Measurements from ENCODE around the gene AUP1.

AUP1 gene

GRCh38 chr2:74546004-74546403, 16.5 kb upstream of the AUP1 start:
- TF ChIP-seq TAF1 (IDR thresholded peaks at IDR 0.05; ENCODE audit: borderline replicate concordance, insufficient read depth, low read length) (no peak), SIN3A (IDR thresholded peaks at IDR 0.05; ENCODE audit: borderline replicate concordance, insufficient read depth, low read length) (no peak), POLR2AphosphoS5 (IDR thresholded peaks at IDR 0.05; ENCODE audit: low read depth, low read length) (no peak), FOXP2 (optimal IDR thresholded peaks at IDR 0.05; ENCODE audit: borderline replicate concordance, extremely low read depth, extremely low read length, insufficient read depth) (no peak)
- TF ChIP-seq, protein P1, sequence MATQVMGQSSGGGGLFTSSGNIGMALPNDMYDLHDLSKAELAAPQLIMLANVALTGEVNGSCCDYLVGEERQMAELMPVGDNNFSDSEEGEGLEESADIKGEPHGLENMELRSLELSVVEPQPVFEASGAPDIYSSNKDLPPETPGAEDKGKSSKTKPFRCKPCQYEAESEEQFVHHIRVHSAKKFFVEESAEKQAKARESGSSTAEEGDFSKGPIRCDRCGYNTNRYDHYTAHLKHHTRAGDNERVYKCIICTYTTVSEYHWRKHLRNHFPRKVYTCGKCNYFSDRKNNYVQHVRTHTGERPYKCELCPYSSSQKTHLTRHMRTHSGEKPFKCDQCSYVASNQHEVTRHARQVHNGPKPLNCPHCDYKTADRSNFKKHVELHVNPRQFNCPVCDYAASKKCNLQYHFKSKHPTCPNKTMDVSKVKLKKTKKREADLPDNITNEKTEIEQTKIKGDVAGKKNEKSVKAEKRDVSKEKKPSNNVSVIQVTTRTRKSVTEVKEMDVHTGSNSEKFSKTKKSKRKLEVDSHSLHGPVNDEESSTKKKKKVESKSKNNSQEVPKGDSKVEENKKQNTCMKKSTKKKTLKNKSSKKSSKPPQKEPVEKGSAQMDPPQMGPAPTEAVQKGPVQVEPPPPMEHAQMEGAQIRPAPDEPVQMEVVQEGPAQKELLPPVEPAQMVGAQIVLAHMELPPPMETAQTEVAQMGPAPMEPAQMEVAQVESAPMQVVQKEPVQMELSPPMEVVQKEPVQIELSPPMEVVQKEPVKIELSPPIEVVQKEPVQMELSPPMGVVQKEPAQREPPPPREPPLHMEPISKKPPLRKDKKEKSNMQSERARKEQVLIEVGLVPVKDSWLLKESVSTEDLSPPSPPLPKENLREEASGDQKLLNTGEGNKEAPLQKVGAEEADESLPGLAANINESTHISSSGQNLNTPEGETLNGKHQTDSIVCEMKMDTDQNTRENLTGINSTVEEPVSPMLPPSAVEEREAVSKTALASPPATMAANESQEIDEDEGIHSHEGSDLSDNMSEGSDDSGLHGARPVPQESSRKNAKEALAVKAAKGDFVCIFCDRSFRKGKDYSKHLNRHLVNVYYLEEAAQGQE (IDR thresholded peaks at IDR 0.05; ENCODE audit: insufficient read depth in 1 of 2, low read depth in 2 of 2, low read length in 2 of 2): no peak

DNA sequence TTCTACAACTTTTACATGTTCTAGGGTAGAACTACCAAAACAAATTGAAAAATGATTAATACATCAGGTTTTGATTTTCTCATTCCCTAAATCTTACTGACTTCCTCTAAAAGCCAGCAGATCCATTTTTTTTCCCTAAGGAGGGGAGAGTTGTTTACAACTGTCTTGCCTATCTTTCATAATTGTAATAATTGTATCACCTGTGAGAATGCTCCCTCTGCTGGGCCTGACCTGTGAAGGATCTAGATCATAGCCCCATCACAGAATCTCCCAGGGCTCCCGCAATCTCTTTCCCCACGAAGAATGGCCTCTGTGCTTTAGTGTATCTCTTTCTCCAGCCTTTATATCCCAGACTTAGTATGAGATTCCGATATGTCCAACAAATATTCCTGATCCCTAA, 15.1 kb upstream of the AUP1 start:
- TF ChIP-seq FOXP2 (optimal IDR thresholded peaks at IDR 0.05; ENCODE audit: borderline replicate concordance, extremely low read depth, extremely low read length, insufficient read depth): no peak
- TF ChIP-seq, protein P1 (IDR thresholded peaks at IDR 0.05; ENCODE audit: insufficient read depth in 1 of 2, low read depth in 2 of 2, low read length in 2 of 2): no peak
- no peak for TF ChIP-seq TAF1 (IDR thresholded peaks at IDR 0.05; ENCODE audit: borderline replicate concordance, insufficient read depth, low read length)
- no peak for TF ChIP-seq SIN3A (IDR thresholded peaks at IDR 0.05; ENCODE audit: borderline replicate concordance, insufficient read depth, low read length)

GRCh38 chr2:74542978-74543377, 13.5 kb upstream of the AUP1 start:
- TF ChIP-seq, protein P1 (IDR thresholded peaks at IDR 0.05; ENCODE audit: insufficient read depth in 1 of 2, low read depth in 2 of 2, low read length in 2 of 2): no peak
- TF ChIP-seq SIN3A (IDR thresholded peaks at IDR 0.05; ENCODE audit: borderline replicate concordance, insufficient read depth, low read length) (no peak), POLR2AphosphoS5 (IDR thresholded peaks at IDR 0.05; ENCODE audit: low read depth, low read length) (no peak), FOXP2 (optimal IDR thresholded peaks at IDR 0.05; ENCODE audit: borderline replicate concordance, extremely low read depth, extremely low read length, insufficient read depth) (no peak)

DNA sequence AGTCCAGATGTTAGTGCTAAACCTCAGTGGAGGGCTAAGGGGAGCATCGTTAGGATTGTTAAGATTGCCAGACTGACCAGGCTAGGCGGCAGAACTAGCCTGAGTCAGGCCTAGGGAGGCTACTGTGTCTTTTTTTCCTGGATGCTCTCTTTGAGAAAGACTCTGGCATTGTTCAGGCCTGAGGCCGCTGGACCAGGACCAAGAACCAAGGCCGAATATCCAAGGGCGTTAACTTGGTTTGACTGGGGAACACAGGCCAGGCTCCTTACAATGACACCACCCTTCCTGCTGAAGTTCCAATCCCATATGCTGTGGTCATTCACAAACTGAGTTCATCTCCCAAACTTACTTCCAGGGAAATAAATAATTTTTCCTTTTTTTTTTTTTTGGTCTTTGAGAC, 10.8 kb upstream of the AUP1 start:
- TF ChIP-seq, protein P1 (IDR thresholded peaks at IDR 0.05; ENCODE audit: insufficient read depth in 1 of 2, low read depth in 2 of 2, low read length in 2 of 2): no peak
- TF ChIP-seq FOXP2 (optimal IDR thresholded peaks at IDR 0.05; ENCODE audit: borderline replicate concordance, extremely low read depth, extremely low read length, insufficient read depth) (no peak), TAF1 (IDR thresholded peaks at IDR 0.05; ENCODE audit: borderline replicate concordance, insufficient read depth, low read length) (no peak), SIN3A (IDR thresholded peaks at IDR 0.05; ENCODE audit: borderline replicate concordance, insufficient read depth, low read length) (no peak), POLR2AphosphoS5 (IDR thresholded peaks at IDR 0.05; ENCODE audit: low read depth, low read length) (no peak)

- no peak for TF ChIP-seq FOXP2 (optimal IDR thresholded peaks at IDR 0.05; ENCODE audit: borderline replicate concordance, extremely low read depth, extremely low read length, insufficient read depth)
- TF ChIP-seq, protein P1 (IDR thresholded peaks at IDR 0.05; ENCODE audit: insufficient read depth in 1 of 2, low read depth in 2 of 2, low read length in 2 of 2): no peak
- no peak for TF ChIP-seq POLR2AphosphoS5 (IDR thresholded peaks at IDR 0.05; ENCODE audit: low read depth, low read length)
- TF ChIP-seq SIN3A (IDR thresholded peaks at IDR 0.05; ENCODE audit: borderline replicate concordance, insufficient read depth, low read length): no peak
- no peak for TF ChIP-seq TAF1 (IDR thresholded peaks at IDR 0.05; ENCODE audit: borderline replicate concordance, insufficient read depth, low read length)
Measured at GRCh38 chr2:74538881-74539339, 9.4 kb upstream of the AUP1 start.
